Colonic mucosa (tissue), 4 donors: ENCODE results near the gene CINP. TPM values are rescaled to one million over a fixed set of nuclear protein-coding genes. Genes with fewer than 3 reads are reported as not detected.

ENCODE experiments used
- DNase-seq: peaks from one replicate; pipeline ENCODE4 v3.0.0-alpha.2; 2020
- H3K27ac ChIP-seq: fragments of 200-600 bp; one replicate; pipeline ENCODE4 v1.8.0; 2021
- H3K27me3 ChIP-seq: fragments of 200-600 bp; one replicate; pipeline ENCODE4 v1.8.0; 2021
- H3K36me3 ChIP-seq: fragments of 200-600 bp; one replicate; pipeline ENCODE4 v1.8.0; 2021
- H3K4me1 ChIP-seq: fragments of 200-600 bp; one replicate; pipeline ENCODE4 v1.8.0; 2021; ENCODE audit warnings: mild to moderate bottlenecking
- H3K4me3 ChIP-seq: fragments of 200-600 bp; one replicate; pipeline ENCODE4 v1.8.0; 2021
- H3K9ac ChIP-seq, 2 donors: one replicate each; pipeline ENCODE4 v1.7.0; 2013; ENCODE audit warnings: control low read depth in 2 of 2, low read depth in 2 of 2, low read length in 2 of 2
- H3K9me3 ChIP-seq: fragments of 200-600 bp; one replicate; pipeline ENCODE4 v1.8.0; 2021
- CTCF ChIP-seq: fragments of 200-600 bp; IDR thresholded peaks from one replicate; pipeline ENCODE4 v1.8.0; 2022; ENCODE audit warnings: antibody characterized with exemption, mild to moderate bottlenecking
- intact Hi-C: fragments of 100-400 bp; cut with DNase I; formaldehyde crosslinking; loops from one replicate; pipeline ENCODE4 v1.14.1; 2022
- total RNA-seq, 2 donors: library from RNA; stranded (reverse); fragmentation: NEBNext Ultra II Directional in 1 of 2; extraction: Animal tissue kit (Norgen Biotek cat#: 25700) in 1 of 2; gene quantifications; one replicate each; pipeline ENCODE4 v1.2.1, GENCODE V29; 2021
- donor health status: healthy.
- donor health status: DM: no; HTN: no; CAD: no.
- donor health status: DM: no; HTN: no; CAD: no.

The CINP gene
- total RNA-seq, 2 donors from 2014 or later, result 29.5 to 43.2 TPM

- H3K4me1 ChIP-seq, result peaks cover 7% of the 10 kb centered on the region
These were observed 42.5 kb downstream of the CINP start for GRCh38 chr14:102320033-102320660.

GRCh38 chr14:102319351-102320032 is 43.2 kb downstream of the CINP start, which contains the start of gene ZNF839:
Gene ZNF839, plus strand, starts transcription at chr14:102319746. Its CDS starts 20 bp downstream, at chr14:102319766.
- Histone ChIP-seq H3K4me1 (peaks cover 7% of the 10 kb centered on the region), H3K27me3 (no peaks in the 10 kb centered on the region), H3K9me3 (no peaks in the 10 kb centered on the region), H3K4me3 (peak within 1 kb of the TSS; percentile 83), H3K36me3 (no peaks in the 10 kb centered on the region), H3K9ac (peak within 1 kb of the TSS; percentile 82 to 88), H3K27ac (peak within 1 kb of the TSS; percentile 80)
- intact Hi-C loops, result loop anchor here (10.0 kb wide), 1 partner anchor 355 kb away; the partner anchor contains the start of gene DYNC1H1
- DNase-seq, result peak; percentile 94
- TF ChIP-seq CTCF, result no peak

More at GRCh38 chr14:102320033-102320660, 42.5 kb downstream of the CINP start:
- no peak for TF ChIP-seq CTCF
- H3K27me3 ChIP-seq, result no peaks in the 10 kb centered on the region
- H3K9ac ChIP-seq, result peak overlapping the region; percentile 80 to 88
- peak; percentile 48 for DNase-seq
- peak overlapping the region; percentile 83 for H3K4me3 ChIP-seq
- peak overlapping the region; percentile 80 for H3K27ac ChIP-seq
- intact Hi-C loops, result no loop called here
- no peaks in the 10 kb centered on the region for H3K9me3 ChIP-seq
- H3K36me3 ChIP-seq, result no peaks in the 10 kb centered on the region

- H3K9ac ChIP-seq, result peak overlapping the region; percentile 82 to 88
- TF ChIP-seq CTCF, result no peak
- H3K4me1 ChIP-seq, result peaks cover 7% of the 10 kb centered on the region
- H3K27me3 ChIP-seq, result no peaks in the 10 kb centered on the region
- H3K9me3 ChIP-seq, result no peaks in the 10 kb centered on the region
- H3K4me3 ChIP-seq, result peak overlapping the region; percentile 83
- H3K36me3 ChIP-seq, result no peaks in the 10 kb centered on the region
- H3K27ac ChIP-seq, result peak overlapping the region; percentile 80
- peak; percentile 30 for DNase-seq
- intact Hi-C loops, result loop anchor here (10.0 kb wide), 1 partner anchor 354 kb away; the partner anchor contains the start of gene DYNC1H1
These were observed 43.9 kb downstream of the CINP start for GRCh38 chr14:102318781-102319276.

- H3K9me3 ChIP-seq, result no peaks in the 10 kb centered on the region
- TF ChIP-seq CTCF, result peak; percentile 13
- H3K27ac ChIP-seq, result peak overlapping the region; percentile 88
- peak overlapping the region; percentile 51 for H3K4me3 ChIP-seq
- H3K4me1 ChIP-seq, result peaks cover 7% of the 10 kb centered on the region
- H3K27me3 ChIP-seq, result no peaks in the 10 kb centered on the region
- peak; percentile 59 for DNase-seq
- intact Hi-C loops, result loop anchor here (10.0 kb wide), 1 partner anchor 353 kb away; the partner anchor contains the start of gene DYNC1H1
- no peaks in the 10 kb centered on the region for H3K36me3 ChIP-seq
- H3K9ac ChIP-seq, result peak overlapping the region; percentile 62 to 89
These were observed 45.0 kb downstream of the CINP start for GRCh38 chr14:102317564-102318248.
